ENCODE measurements around the gene ATP8A1.

ATP8A1 gene

GRCh38 chr4:42617030-42617429, 39.9 kb downstream of the ATP8A1 start:
- Mint-ChIP-seq H3K36me3 (peaks cover 33% of the 10 kb centered on the region), H3K27me3 (no peaks in the 10 kb centered on the region), H3K4me3 (no peak overlapping the region), H3K9me3 (no peaks in the 10 kb centered on the region), H3K4me1 (no peaks in the 10 kb centered on the region), H3K27ac (no peak overlapping the region)

DNA sequence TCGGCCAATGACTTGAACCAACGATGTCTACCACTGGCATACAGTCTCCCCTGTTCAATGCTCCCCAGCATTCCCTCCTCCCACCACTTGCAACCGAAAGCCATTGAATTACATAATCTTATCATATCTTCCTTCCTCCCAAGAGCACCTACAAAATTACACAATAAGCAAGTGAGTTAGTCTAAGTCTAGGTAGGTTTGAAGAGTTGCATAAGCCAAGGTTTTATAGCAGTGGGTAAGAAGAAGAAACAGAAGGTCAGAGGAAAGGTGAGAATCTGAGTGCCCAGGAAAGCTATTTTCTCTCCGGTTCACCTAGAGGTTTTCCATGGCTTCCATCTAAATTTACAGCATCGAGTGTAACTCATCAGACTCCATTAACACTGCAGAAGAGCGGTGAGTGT, 40.3 kb downstream of the ATP8A1 start:
- H3K9me3 Mint-ChIP-seq, result no peaks in the 10 kb centered on the region
- no peak overlapping the region for H3K27ac Mint-ChIP-seq
- H3K36me3 Mint-ChIP-seq, result peaks cover 31% of the 10 kb centered on the region
- H3K4me3 Mint-ChIP-seq, result no peak overlapping the region
- no peaks in the 10 kb centered on the region for H3K4me1 Mint-ChIP-seq
- H3K27me3 Mint-ChIP-seq, result no peaks in the 10 kb centered on the region

DNA sequence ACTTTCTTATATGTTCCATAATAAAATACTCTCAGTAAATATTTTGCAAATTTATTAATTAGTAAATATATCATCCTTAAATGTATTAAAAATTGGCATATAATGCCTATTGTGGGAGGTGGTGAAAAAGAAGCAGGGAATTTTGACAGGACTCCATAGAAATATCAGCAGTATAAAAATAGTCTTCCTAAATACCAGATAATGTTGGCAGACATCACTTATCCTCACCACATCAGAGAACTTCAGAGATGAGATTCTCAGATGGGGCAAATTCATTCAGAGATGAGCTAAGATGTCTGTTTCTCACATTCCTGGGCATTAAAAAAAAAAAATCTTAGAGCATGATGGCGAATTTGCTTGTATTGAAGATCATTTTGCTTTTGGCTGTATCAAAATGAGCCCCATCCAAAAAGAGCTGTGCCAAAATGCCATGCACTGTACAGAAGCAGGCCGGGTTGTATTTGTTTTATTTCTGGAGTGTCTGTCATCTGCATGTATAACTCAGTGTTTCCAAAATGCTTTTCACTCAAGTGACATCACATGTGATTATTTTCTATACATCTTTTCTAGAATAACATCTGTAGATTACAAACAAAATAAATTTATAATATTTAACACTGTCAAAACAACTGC, 41.7 kb downstream of the ATP8A1 start:
- H3K4me3 Mint-ChIP-seq, result no peak overlapping the region
- no peaks in the 10 kb centered on the region for H3K4me1 Mint-ChIP-seq
- peaks cover 32% of the 10 kb centered on the region for H3K36me3 Mint-ChIP-seq
- no peaks in the 10 kb centered on the region for H3K27me3 Mint-ChIP-seq
- no peaks in the 10 kb centered on the region for H3K9me3 Mint-ChIP-seq
- H3K27ac Mint-ChIP-seq, result no peak overlapping the region

GRCh38 chr4:42612898-42613297, 44.0 kb downstream of the ATP8A1 start:
- Mint-ChIP-seq H3K4me3 (no peak overlapping the region), H3K27me3 (no peaks in the 10 kb centered on the region), H3K27ac (no peak overlapping the region), H3K9me3 (no peaks in the 10 kb centered on the region), H3K36me3 (peaks cover 32% of the 10 kb centered on the region), H3K4me1 (peaks cover 8% of the 10 kb centered on the region)

- H3K27me3 Mint-ChIP-seq, result no peaks in the 10 kb centered on the region
- peaks cover 8% of the 10 kb centered on the region for H3K4me1 Mint-ChIP-seq
- H3K4me3 Mint-ChIP-seq, result no peak overlapping the region
- no peaks in the 10 kb centered on the region for H3K9me3 Mint-ChIP-seq
- H3K36me3 Mint-ChIP-seq, result peaks cover 26% of the 10 kb centered on the region
- no peak overlapping the region for H3K27ac Mint-ChIP-seq
Measured at GRCh38 chr4:42610941-42611340, 46.0 kb downstream of the ATP8A1 start.

DNA sequence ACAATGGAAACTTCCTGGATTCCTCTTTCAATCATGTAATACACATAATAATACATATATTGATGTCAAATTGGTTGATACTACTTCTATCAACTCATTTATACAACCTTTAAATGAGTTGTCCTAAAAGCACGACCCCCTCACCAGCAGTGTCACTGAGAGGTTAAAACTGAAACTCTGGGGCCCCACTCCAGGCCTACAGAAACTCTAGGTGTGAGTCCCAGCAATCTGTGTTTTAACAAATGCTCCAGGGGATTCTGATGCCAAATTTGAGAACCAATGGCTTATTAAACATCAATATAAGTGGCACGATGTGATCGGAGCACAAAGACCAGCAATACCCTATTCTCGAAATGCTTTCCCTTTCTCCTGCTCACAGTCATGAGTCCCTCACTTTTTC, 47.9 kb downstream of the ATP8A1 start:
- H3K27ac Mint-ChIP-seq, result no peak overlapping the region

DNA sequence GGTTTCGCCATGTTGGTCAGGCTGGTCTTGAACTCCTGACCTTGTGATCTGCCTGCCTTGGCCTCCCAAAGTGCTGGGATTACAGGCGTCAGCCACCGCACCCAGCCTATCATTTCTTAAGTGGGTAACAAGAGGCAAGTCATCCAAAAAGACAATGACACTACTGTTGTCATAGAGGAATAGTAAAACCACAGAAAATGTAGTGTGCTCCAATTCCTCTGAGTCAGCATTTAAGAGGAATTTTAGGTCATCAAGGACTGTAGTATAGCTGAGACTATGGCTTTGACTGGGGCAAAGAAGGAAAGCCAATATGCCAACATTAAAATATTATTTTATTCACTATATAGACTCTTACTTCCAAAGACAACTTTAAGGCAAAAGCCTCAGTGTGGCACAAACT, 48.4 kb downstream of the ATP8A1 start:
- Mint-ChIP-seq H3K4me3 (no peak overlapping the region), H3K4me1 (peaks cover 8% of the 10 kb centered on the region), H3K36me3 (peaks cover 28% of the 10 kb centered on the region), H3K27ac (no peak overlapping the region), H3K27me3 (no peaks in the 10 kb centered on the region), H3K9me3 (no peaks in the 10 kb centered on the region)

More for the DNA sequence above, 47.9 kb downstream of the ATP8A1 start:
- Mint-ChIP-seq H3K27me3 (no peaks in the 10 kb centered on the region), H3K4me1 (peaks cover 8% of the 10 kb centered on the region), H3K4me3 (no peak overlapping the region), H3K9me3 (no peaks in the 10 kb centered on the region), H3K36me3 (peaks cover 26% of the 10 kb centered on the region)

DNA sequence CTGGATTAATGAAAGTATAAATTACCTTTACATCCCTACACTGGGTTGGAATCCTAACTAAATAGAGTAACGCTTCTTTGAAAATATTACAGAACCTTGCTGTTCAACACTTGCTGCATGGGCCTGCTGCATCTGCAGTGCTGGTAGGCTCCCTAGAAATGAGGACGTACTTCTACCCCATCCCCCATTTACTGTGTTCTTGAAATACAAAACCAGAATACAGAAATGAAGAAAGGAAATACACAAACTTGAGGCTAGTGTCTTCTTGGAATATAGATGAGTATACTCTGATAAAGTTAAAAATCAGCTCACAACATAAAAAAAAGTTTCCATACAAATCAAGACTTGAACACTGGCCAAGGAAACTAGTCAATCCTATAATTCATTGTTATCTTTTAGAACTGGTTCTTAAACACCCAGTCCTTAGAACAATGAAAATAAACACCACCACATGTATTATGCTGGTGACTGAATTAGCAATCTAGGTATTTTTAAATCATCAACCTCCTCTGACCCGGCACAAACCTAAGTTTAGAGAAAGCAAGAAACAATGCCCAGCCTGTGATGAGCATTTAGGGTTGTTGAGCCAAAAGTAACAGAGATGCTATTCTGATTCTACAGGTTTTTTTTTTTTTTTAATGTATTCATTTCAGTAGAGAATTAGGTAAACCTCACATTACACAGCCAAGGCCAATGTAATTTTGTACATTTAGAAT, 49.7 kb downstream of the ATP8A1 start:
- Mint-ChIP-seq H3K4me3 (no peak overlapping the region), H3K27ac (no peak overlapping the region), H3K4me1 (peaks cover 8% of the 10 kb centered on the region), H3K9me3 (no peaks in the 10 kb centered on the region), H3K36me3 (peaks cover 26% of the 10 kb centered on the region), H3K27me3 (no peaks in the 10 kb centered on the region)

DNA sequence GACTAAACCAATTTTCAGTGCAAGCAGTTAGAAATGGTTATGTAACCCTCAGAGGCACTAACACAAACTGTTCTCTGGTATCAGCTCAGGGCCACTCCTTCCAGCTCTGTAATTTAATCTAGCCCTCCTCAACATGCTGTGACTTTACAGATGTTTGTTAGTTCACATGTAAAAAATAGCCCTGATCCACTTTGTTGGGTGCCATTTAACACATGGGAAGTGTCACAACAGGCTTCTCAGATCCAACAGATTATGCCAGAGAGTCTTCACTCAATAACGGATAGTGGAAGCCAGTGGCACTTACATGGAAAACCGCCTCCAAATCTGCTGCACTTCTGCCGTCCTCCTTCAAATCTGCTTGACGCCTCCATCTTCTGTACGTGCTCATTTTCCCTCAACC, 51.6 kb downstream of the ATP8A1 start:
- Mint-ChIP-seq H3K9me3 (no peaks in the 10 kb centered on the region), H3K36me3 (peaks cover 16% of the 10 kb centered on the region), H3K4me1 (peaks cover 8% of the 10 kb centered on the region), H3K4me3 (no peak overlapping the region), H3K27me3 (no peaks in the 10 kb centered on the region), H3K27ac (no peak overlapping the region)

- H3K9me3 Mint-ChIP-seq, result no peaks in the 10 kb centered on the region
- no peaks in the 10 kb centered on the region for H3K4me1 Mint-ChIP-seq
- H3K27ac Mint-ChIP-seq, result no peak overlapping the region
- peaks cover 9% of the 10 kb centered on the region for H3K36me3 Mint-ChIP-seq
- no peak overlapping the region for H3K4me3 Mint-ChIP-seq
- H3K27me3 Mint-ChIP-seq, result no peaks in the 10 kb centered on the region
Measured at GRCh38 chr4:42603862-42604261, 53.0 kb downstream of the ATP8A1 start.

GRCh38 chr4:42600578-42600977, 56.3 kb downstream of the ATP8A1 start:
- H3K4me1 Mint-ChIP-seq, result no peaks in the 10 kb centered on the region
- no peak overlapping the region for H3K27ac Mint-ChIP-seq
- no peaks in the 10 kb centered on the region for H3K27me3 Mint-ChIP-seq
- H3K4me3 Mint-ChIP-seq, result no peak overlapping the region
- H3K9me3 Mint-ChIP-seq, result no peaks in the 10 kb centered on the region
- peaks cover 8% of the 10 kb centered on the region for H3K36me3 Mint-ChIP-seq

DNA sequence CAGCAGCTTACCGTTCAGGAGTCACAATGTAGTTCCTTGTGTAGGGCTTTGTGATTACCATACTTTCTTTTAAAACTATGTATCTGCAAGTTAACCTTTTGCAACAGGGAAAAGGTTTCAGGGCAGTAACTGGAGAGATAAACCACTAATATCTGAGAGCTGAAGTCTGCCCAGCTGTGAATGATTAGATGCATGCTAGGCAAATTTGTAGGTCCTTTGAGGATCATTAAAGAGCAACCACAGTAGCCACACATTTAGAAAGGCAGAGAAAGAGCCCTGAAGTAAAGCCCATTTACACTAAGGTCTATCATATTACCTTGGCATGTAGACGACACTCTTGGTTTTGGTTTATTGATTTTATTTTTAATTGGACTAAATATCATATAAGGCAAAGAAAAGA, 60.0 kb downstream of the ATP8A1 start:
- Mint-ChIP-seq H3K9me3 (no peaks in the 10 kb centered on the region), H3K4me1 (no peaks in the 10 kb centered on the region), H3K36me3 (peaks cover 3% of the 10 kb centered on the region), H3K27ac (no peak overlapping the region), H3K27me3 (no peaks in the 10 kb centered on the region), H3K4me3 (no peak overlapping the region)

- Mint-ChIP-seq H3K27me3 (no peaks in the 10 kb centered on the region), H3K4me1 (no peaks in the 10 kb centered on the region), H3K36me3 (peaks cover 5% of the 10 kb centered on the region), H3K4me3 (no peak overlapping the region), H3K9me3 (no peaks in the 10 kb centered on the region), H3K27ac (no peak overlapping the region)
Measured at GRCh38 chr4:42594888-42595287, 62.0 kb downstream of the ATP8A1 start.

- Mint-ChIP-seq H3K36me3 (peaks cover 15% of the 10 kb centered on the region), H3K4me1 (no peaks in the 10 kb centered on the region), H3K27me3 (no peaks in the 10 kb centered on the region), H3K9me3 (no peaks in the 10 kb centered on the region), H3K4me3 (no peak overlapping the region), H3K27ac (no peak overlapping the region)
Measured at GRCh38 chr4:42588909-42589308, 68.0 kb downstream of the ATP8A1 start.

DNA sequence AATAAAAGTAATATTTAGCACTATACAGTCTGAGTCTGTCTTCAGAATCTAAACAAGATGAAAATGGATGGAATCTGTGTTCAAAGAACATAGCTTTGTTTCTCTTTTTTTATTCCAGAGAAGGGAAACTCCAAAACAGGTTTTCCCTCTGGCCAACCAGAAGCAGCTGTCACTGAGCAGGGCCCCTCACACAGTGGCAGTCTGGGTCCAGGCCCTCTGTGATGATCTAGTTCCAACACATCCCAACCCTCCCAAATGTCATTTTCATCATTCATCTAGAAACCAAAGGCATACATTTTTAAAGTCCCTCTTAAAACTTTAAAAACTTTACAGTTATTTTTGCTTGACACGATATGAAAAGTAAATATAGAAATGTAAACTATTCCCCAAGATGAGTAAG, 70.1 kb downstream of the ATP8A1 start:
- Mint-ChIP-seq H3K4me3 (no peak overlapping the region), H3K4me1 (no peaks in the 10 kb centered on the region), H3K27me3 (no peaks in the 10 kb centered on the region), H3K27ac (no peak overlapping the region), H3K36me3 (peaks cover 17% of the 10 kb centered on the region), H3K9me3 (no peaks in the 10 kb centered on the region)

- H3K27ac Mint-ChIP-seq, result no peak overlapping the region
- no peak overlapping the region for H3K4me3 Mint-ChIP-seq
- H3K4me1 Mint-ChIP-seq, result peaks cover 6% of the 10 kb centered on the region
- H3K36me3 Mint-ChIP-seq, result peaks cover 16% of the 10 kb centered on the region
- H3K9me3 Mint-ChIP-seq, result no peaks in the 10 kb centered on the region
- H3K27me3 Mint-ChIP-seq, result no peaks in the 10 kb centered on the region
Measured at GRCh38 chr4:42579903-42580302, 77.0 kb downstream of the ATP8A1 start.

DNA sequence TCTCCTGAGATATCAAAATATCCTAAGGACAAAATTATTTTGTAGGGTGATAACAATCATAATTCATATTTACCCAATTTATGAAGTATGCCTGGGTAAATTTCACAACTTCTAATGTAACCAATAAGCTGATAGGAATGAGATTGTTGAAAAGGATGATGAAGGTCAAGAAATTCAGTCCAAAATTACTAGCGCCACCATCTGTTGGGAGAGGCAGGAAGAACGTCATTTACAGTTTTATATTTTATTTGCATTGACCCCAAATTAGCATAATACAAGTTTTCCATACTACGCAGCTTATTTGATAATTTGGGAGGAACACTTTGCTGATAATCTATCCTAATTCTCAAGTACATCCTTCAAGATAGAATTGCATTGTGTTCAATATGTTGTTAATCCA, 78.7 kb downstream of the ATP8A1 start:
- no peaks in the 10 kb centered on the region for H3K27me3 Mint-ChIP-seq
- peaks cover 11% of the 10 kb centered on the region for H3K36me3 Mint-ChIP-seq
- H3K4me3 Mint-ChIP-seq, result no peak overlapping the region
- peaks cover 6% of the 10 kb centered on the region for H3K4me1 Mint-ChIP-seq
- no peak overlapping the region for H3K27ac Mint-ChIP-seq
- H3K9me3 Mint-ChIP-seq, result no peaks in the 10 kb centered on the region
